EH (cell line): ENCODE measurements around the gene SIM2.

Experiments
- DNase-seq: peaks from one replicate; pipeline ENCODE4 v3.0.0-alpha.2; 2015; ENCODE audit warnings: low read depth

Gene SIM2

DNA sequence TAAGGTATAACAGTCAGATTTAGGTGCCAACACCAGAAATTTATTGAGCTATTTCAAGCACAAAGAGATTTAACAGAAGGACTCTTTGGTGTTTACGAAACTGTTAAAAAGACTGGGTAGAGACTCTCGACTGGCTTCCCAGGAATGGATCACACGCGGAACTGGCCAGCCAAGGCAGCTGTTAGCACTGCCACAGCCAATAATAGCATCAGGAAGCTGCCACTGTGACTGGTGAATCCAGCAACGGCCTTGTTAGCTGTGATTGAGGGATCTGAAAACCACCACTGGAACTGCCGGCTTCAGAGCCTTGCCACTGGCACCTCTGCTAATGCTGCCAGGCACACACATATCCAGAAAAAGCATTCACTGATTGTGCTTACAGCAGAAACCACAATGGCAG, 10.6 kb upstream of the SIM2 start:
- no peak for DNase-seq

DNA sequence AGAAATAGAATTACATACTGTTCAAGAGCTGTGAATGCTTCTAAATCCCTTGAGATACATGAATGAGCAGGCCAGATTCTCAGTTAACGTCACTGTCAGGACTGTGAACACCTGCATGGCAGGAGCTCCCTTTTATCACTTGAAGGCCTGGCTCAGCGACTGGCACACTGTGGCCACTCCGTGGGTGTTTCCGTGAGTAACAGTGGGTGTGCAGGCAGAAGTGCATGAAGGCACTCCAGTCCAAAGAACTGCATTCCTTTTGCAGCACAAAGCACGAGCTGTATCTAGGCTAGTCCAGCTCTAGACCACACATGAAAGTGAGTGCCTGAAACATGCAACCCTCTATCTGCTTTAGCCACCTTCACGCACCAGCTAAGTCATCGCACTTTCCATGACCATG, 9.6 kb upstream of the SIM2 start:
- DNase-seq = no peak

DNA sequence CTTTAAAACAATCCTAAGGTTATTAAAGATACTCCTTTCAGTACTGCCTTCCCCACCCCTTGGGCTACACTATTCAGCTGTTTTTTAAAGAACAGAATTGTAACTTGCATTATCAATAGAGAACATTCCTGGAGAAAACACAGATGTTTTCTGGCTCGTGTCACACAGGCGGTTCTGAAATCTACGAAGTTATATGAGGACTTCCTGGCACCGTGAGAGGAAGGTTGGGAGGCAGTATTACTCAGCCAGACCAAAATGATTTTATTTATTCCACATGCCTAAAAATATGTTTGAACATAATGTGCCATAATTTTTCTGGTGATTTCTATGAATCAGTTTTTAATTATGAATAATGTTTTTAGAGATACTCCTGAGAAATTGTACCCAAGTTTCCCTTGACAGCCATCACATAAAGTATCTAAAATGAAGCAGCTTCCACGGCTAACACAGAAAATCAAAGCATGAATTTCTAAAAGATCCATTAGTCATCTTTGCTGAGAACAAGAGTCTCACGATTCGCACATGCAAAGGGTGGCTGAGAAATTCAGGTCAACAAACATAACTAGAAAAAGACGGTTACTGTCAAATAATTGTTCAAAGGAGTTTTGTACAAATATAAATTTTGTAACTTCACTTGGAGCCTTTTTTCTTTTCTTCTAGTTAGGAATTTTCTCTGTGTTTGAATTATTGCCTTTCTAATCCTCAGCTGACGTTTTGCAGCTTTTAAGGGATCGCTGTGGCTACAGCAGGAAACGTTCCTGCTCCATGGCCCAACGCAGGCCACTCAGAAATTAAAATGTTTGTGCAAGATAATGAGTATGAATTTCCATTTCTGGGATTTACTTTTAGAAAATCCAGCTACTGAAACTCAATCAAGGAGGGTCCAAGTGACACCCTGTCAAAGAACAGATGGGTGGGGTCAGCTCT, 8.0 kb upstream of the SIM2 start:
- DNase-seq = no peak

DNA sequence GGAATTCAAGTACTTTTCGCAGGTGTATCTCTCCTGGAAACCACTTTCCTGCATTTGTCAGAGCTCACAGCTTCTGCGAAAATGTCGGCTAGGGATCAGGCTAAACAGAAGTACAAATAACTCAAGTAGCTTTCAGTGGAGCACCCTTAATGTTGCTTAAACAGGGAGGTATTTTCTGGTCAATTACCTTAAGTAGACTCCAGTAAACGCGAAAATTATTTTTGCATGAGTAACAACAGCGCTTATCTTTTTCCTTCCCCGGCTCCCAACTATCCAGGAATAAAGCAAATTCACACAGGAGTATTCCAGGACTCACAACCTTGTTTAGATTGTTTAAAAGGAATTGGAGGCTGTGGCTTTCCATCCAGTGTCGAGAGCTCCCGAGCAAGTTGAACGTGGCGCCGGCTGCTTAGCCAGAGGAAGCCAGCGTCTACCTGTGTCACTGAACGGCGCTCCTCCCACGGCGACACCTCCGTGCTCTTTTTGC, 7.3 kb upstream of the SIM2 start:
- DNase-seq = no peak

DNA sequence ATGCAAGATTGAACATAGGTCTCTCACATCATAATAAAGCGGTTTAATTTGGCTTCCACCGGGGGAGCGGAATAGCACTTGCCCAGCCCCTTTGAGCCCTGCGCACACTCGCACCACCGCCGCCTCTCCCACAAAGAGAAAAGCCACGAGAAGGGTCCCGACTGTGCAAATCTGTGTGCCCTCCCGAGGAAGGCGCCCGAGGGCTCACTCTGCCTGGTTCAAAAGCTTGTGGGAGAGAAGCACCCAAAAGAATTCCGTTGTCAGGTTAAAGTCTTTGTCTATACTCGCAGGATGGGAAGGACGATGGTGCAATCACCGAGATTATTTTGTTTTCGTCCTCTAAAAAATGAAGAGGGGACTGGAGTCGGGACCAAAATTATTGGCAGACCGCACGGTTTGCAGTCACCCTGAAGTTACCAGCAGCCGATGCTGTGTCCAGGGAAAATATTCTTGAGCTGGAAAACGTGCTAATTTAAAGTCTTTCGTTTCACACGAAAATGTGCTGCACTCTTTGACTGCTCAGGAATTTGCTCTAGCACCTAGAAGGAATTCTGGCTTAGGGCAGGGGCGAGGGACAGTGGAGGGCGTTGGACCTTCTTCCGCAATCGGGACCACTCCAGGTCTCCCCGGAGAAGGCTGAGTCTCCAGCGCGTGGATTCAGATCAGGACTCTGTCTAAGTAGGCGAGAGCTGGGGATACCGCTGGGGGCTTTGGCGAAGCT, 6.6 kb upstream of the SIM2 start:
- DNase-seq = no peak

DNA sequence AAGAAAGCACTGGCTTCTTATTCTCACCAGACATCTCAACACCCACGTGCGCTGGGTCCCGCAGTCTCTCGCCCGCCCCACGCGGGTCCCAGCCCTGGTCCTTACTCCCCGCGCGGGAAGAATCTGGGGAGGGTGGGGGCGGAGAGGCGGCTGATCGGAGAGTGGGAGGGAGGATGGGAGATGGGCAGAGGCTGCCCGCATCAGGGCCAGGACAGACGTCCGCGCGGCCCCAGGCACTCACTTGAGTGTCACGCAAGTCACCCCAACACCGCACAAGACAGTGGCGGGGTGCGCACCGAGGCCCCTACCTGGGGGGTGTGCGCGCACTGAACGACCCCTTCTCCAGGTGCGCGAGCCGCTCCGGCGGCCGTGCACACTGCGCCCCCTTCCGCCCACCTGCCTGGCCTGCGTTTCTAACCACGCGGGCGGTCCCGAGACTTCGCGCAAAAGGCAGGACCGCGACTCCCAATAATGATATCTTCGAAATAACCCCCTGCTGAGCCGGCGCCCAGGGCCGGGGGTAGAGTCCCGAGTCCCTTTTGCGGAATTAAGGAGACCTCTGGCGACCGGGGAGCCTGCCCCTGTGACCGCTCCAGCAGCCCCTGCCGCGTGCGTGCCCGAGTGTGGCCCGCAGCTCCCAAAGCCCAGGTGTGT, 6.0 kb upstream of the SIM2 start:
- DNase-seq = no peak

DNA sequence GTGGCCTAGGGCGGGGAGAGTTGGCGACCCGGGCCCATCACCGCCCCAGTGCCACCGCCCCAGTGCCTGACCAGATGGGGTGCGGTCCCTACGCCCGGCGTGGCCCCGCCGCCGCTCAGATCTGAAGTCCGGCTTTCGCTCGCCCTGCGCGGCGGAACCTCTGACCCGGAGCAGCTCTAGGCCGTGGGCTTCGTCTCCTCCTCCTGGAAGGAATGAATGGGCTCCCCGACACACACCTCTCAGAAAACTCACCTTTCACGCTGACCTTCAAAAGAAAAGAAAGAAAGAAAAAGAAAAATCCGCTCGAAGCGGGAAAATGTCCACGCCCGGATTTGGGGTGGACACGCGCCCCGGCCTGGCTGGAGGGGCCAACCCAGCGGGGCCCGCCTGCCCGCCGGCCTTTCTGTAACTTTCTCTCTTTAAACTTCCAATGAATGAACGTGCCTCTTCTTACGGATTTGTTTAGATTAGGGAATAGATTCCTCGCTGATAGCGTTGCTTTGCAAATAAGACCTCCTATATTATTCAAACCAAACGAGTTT, 5.4 kb upstream of the SIM2 start:
- no peak for DNase-seq

DNA sequence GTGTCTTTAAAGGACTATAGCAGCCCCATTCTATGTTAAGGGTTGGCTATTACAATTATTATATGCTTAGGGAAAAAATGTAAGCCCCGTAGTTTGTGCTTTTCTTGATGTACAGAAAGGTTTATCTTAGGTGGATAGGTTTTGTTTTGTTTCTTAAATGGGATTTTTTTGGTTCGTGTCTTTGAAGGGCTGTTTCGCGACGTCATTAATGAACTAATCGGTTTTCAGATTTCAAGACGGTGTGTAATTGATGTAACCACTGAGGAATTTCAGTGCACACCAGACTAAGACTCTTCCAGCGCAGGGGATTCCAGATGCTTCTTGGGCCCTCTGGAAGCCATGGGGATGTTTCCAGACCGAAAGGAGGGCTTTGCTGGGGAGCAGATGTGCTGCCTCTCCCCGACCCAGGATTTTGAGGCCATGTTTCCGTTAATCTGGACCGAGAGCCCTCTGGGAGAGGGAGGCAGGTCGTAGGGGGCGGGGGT, 4.8 kb upstream of the SIM2 start:
- DNase-seq = no peak

DNA sequence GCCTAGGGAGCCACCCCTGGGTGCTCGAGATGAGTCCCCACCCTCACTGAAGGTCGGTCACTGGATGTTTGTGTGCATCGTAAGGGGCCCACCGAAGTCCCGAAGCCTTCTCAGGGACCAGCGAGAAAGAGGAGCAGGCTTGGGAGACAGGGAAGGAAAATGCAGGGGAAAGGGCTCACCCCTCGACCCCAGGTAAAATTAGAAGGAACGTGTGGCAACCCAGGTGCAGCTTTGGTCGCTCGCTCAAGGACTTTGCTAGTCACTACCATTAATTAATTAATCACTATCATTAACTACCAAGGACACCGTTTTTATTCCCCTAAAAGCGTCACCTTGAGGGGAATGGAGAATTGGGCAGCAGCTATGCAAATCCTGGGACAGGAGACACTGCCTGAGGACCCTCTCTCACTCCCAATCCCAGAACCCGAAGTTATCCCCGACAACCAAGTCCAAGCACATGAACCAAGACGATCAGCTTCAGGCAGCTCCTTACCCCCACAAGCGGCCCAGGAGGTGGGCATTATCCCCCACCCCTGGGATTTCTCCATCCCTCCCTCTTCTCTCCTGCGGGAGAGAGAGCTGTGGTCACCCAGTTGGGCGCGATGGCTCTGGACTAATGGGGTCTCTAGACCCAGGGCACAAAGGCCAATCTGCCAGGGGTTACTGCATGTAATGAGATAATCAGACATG, 4.2 kb upstream of the SIM2 start:
- DNase-seq = no peak

DNA sequence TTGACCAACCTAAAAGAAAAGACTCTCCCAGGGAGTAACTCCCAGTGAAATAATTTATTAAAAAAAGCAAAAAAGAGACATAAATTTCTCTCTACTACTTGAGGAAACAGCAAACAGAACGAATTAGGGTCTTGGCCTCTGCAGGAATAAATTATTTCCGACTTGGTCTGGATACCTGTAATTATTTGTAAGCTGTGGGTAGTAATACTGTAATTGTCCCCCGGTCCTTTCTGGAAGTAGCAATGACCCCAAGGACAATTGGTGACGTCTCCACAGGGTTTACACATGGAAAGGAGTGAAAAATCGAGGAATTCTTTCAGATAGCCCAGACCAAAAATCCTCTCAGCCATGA, 3.7 kb upstream of the SIM2 start:
- DNase-seq = no peak

DNA sequence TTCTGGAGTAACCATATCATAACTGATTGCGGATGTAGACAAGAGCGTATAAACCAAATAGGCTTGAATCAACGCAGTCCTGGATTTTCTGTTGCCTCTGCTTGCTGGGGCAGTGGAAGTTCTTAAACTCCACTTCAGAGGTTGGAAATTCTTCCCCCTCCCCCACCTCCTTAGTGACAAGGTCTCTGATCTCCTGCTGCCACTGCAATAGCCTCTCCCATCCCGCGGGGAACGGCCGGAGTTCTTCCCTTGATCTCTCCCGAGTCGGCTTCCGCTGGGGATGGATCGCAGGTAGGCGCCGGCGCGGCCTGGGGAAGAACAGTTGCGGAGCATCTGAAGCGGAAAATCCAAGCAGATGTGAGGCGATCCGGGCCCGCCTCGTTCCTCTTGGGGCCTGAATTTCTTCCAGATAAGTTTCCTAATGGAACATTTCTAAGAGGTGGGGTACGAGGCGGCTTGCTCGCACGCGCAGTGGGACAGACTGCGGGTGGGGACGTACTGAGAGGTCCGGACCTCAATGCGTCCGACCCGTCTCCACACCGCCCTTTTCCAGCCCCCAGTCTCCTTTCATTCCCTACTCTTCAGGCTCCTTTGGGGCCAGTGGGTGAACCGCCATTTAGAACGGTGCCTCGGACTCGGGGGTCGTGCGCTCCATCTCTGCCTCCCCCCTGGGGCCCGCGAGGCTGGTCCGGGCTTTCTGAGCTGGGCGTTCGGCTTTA, 3.1 kb upstream of the SIM2 start:
- no peak for DNase-seq

DNA sequence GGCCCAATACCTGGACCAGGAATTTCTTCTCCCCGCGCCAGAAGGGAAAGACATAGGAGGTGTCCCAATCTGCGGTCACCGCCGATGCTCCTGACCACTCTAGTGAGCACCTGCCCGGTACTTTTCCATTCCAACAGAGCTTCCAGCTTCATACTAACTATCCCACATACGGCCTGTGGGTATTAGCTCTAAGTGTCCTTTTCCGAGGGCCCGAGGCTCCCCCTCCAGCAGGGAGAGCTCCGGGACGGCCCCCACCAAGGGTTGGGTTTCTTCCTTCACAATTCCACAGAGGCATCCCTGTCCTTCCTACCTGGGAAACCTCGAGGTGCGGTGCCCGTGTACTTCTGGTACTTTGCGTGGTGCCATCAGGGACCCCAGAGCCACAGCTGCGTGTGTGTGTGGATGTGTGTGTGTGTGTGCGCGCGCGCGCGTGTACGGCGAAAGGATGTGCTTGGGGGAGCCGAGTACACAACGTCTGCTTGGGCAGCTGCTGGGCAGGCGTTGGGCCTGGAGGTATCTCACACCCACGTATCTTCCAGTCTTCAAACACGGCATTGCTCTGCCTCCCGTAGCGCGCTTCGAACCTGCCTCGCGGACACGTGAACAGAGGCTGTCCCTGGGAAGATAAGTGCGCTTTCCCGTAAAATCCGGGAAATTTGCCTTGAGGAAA, 2.4 kb upstream of the SIM2 start:
- DNase-seq = no peak

DNA sequence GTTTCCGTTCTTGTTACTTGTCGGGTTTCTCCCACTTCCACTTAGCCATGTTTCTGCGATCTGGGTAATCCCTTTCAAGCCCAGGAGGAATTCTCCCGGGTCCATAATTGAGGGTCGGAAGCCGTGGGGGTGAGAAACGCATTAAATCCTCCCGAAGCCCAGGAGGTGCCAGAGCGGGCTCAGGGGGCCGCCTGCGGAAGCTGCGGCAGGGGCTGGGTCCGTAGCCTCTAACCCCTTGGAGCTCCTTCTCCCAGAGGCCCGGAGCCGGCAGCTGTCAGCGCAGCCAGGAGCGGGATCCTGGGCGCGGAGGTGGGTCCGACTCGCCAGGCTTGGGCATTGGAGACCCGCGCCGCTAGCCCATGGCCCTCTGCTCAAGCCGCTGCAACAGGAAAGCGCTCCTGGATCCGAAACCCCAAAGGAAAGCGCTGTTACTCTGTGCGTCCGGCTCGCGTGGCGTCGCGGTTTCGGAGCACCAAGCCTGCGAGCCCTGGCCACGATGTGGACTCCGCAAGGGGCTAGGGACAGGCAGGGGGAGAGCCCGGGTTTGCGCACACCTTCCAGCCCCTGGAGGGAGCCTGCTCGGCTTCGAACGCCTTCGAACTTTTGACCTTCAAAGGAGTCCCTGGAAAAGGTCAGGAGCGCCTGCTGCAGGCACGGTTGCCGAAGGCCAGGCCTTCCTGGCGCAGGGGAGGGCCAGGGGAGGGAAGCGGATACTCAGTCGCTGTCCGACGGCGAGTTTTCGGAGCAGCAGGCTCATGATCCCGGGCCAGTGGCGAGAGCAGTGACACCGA, 1.7 kb upstream of the SIM2 start:
- DNase-seq = no peak

DNA sequence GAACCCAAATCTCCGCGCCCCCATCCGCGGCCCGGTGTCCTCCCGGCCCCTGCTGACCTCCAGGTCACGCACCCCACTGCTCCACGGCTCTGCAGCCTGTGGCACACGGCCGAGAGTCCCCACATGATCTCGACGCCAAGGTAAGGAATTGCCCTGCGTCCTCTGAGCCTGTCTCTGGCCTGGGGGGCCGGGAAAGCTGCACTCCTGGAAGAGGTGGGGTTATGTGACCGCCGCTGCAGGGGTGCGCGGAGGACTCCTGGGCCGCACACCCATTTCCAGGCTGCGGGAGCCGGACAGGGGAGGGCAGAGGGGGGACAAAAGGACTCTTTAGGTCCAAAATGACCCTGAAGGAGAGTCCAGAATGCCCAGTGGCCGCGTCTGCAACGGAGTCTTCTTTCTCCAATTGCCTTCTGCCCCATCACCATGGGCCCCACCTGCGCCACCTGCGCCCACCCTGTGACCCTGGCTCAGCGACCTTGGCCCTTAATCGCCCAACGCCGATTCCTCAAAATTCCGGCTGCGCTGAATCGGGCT, 997 bp upstream of the SIM2 start:
- DNase-seq = no peak

DNA sequence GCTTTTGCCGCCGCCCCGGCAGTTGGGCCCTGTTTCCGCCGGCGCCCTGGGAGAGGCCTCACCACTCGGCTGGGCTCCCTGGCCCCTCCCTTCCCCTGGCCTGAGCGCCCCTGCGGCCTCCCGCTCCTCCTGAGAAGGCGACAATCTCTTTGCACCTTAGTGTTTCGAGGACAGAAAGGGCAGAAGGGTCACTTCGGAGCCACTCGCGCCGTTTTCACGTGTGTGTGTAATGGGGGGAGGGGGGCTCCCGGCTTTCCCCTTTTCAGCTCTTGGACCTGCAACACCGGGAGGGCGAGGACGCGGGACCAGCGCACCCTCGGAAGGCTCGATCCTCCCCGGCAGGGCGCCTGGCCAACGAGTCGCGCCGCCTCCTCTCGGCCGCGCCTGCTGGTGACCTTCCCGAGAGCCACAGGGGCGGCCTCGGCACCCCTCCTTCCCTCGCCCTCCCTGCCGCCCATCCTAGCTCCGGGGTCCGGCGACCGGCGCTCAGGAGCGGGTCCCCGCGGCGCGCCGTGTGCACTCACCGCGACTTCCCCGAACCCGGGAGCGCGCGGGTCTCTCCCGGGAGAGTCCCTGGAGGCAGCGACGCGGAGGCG, 432 bp upstream of the SIM2 start:
- DNase-seq = no peak

DNA sequence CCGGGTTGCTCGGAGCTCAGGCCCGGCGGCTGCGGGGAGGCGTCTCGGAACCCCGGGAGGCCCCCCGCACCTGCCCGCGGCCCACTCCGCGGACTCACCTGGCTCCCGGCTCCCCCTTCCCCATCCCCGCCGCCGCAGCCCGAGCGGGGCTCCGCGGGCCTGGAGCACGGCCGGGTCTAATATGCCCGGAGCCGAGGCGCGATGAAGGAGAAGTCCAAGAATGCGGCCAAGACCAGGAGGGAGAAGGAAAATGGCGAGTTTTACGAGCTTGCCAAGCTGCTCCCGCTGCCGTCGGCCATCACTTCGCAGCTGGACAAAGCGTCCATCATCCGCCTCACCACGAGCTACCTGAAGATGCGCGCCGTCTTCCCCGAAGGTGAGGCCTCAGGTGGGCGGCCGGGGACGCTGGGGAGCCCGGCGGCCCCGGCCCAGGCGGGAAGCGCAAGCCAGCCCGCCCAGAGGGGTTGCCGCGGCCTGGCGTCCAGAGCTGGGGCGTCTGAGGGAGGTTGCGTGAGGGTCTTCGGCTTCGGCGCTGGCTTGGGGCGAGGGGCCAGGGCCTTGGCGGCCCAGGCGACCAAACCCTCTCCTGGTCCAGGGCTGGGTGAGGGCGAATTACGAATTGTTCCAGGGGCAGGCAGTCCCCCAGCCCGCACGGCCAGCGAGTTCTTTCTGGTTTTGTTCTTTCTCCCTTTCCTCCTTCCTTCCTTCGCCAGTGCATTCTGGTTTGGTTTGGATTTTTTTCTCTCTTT, 805 bp downstream of the SIM2 start:
- DNase-seq = no peak

DNA sequence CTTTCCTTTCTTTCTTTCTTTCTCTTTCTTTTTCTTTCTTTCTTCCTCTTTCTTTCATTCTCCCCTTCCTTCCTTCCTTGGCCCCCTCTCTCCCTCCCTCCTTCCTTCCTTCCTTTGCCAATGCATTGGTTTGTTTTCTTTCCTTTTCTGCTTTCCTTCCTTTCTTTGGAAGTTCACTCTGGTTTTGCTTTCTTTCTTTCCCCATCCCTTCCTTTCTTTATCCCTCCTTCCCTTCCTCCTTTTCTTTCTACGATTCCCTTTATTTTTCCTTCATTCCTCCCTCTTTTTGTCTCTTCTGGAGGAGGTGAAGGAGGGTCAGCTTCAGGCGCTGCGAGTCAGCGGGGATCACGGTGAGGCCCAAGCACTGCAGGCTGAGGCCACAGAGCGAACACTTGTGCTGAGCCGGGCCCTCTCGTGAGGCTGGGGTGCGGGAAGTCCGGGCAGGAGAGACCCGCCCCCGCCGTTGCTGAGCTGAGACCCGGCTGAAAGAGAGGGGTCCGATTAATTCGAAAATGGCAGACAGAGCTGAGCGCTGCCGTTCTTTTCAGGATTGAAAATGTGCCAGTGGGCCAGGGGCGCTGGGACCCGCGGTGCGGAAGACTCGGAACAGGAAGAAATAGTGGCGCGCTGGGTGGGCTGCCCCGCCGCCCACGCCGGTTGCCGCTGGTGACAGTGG, 1.5 kb downstream of the SIM2 start:
- DNase-seq = no peak
